Nucleus accumbens (tissue), 56 donors: ENCODE measurements around the gene MAP2K7.

Experiments used
- DNase-seq, 56 donors: peaks; one replicate each; lab custom pipeline; 2025; lab: John Stamatoyannopoulos, UW

MAP2K7 gene

DNA sequence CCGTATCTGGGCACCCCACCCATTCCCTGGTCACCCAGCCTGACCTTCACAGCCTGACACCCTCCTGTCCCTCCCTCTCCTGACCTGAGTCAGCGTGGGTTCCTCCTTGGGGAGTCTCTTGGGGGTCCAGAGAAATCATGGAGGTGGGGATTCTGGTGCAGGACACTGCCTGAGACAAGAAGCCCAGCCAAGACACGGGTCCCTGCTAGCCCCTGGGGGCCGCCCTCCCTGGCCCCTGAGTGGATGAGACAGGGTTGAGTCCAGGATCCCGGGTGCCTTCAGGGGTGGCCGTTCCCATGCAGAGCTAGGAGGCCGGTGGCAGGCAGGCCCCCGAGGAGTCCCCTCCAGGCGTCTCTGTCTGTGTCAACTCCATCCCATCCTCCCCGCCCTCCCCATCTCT, 1.6 kb downstream of the MAP2K7 start:
- DNase-seq = no peak

DNA sequence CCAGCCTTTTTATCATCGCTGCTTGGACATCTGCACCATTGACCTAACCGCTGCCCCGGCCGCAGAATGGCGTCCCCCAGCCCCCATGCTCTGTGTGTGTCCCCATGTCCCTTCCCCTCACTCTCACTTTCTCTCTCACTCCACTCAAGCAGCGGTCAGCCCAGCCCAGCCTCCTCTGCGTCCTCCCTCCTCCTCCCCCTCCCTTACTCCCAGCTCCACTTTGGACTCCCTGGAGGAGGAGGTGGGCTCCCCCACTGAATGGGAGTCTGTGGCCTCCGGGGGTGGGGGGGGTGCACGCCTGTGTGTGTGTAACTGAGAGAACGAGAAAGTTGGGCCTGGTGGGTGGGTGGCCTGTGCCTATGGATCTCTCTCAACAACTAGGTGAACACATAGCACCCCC, 2.2 kb downstream of the MAP2K7 start:
- DNase-seq = no peak

DNA sequence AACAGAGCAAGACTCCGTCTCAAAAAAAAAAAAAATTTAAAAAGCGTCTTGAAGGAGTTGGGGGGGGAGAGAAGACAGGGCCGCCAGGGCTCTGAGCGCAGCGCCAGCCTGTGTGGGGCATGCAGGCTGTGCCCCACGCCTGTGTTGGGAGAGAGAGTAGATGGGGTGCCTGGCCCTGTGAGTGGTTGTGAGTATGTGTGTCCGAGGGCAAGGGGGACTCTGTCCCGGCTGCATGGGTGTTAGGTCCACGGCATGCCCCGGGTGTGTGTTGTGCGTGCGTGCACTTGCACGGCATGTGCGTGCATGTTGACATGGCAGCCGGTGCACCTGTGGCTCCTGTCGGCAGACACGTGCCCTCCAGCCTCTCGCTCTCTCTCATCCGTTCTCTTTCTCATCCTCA, 3.4 kb downstream of the MAP2K7 start:
- DNase-seq = no peak

DNA sequence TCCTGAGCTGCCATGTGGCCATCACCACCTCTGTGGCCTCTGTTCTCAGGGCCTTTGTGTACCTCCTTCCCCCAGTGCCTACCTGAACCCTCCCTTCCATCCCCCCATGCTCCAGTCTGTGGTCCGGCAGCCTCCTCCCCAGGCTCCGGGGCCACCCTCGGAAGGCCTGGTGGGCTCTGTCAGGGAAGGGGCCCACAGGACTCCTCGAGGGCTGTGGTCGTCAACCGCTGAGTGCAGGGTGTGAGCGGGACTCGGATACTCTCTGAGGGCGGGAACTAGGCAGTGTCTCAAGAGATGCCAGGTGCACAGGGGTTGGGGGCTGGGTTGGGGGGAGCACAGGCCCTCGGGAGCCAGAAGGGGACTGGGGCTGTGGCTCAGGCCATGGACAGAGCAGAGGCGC, 3.9 kb downstream of the MAP2K7 start:
- no peak for DNase-seq

DNA sequence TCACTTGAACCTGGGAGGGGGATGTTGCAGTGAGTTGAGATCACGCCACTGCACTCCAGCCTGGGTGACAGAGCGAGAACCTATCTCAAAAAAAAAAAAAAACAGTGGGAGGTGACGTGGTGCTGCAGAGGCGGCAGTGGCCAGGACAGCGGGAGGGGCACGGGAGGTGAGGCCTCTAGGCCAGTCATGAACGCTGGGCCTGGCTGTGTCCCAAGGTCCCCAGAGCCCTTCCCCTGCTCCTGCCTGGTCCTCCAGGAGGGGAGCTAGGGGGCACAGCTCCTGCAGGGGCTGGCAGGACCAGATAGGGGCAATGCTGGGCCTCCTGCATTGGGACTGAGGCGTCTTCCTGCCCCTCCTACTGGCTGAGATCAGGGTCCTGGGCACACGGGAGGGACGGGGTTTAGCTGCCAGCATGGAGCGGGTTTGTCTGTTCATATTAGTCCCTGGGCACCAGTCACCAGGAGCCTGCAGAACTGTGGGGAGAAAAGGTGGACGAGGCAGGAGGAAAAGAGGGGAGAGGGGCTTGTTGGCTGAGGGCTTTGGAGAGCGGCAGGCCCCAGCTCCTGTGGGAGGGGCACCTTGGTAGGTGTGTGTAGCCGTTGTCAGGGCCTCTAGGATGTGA, 4.5 kb downstream of the MAP2K7 start:
- no peak for DNase-seq

DNA sequence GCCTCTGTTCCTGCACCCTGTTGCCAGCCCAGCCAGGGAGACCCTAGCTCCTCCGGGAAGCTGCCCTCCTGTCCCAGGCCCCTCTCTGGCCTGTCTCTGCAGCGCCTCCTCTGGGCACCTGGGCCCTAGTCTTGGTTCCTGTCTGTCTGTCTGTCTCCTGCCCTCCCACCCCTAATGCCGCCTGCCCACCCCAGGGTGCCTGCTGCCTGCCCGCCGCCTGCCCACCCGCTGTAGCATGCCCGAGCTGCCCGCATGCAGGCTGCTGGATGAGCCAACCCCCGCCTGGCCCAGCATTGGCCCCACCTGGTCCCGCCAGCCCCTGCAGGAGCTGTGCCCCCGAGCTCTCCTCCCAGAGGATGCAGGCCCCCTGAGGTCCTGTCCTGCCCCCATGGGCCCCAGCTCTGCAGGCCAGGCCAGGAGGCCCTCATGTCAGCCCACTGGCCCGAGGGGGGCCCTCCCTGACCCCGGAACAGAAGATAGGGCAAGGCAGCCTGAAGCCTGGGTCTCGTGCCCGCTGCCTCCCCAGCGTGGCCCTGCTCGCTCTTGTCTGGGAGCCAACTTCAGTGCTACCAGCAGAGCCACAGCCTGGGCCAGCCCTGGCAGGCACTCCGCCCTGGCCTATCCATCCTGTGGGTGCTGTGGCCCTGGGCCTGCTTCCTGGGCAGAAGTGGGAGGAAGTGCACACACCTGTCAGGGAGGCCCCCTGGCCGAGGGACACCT, 5.2 kb downstream of the MAP2K7 start:
- no peak for DNase-seq

DNA sequence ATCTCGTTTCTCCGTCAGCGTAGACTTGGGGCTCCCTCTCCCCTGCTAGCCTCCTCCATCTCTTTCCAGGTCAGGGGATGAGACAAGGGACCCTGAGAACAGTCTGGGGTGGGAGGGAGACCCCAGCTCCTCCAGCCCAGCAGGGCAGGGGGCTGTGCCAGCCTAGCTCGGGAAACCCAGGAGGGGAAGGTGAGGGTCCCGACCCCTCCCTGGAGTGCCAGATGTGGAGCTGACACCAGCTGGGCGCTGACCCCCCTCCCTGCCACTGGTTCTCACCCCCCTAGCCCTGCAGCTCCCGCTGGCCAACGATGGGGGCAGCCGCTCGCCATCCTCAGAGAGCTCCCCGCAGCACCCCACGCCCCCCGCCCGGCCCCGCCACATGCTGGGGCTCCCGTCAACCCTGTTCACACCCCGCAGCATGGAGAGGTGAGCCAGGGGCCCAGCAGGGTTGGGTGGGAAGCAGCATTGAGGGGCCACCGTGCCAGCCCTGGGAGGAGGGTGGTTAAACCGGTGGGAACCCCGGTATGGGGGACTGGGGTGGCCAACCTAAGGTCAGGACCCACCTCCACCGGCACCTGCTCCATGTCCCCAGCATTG, 5.9 kb downstream of the MAP2K7 start:
- DNase-seq = no peak

DNA sequence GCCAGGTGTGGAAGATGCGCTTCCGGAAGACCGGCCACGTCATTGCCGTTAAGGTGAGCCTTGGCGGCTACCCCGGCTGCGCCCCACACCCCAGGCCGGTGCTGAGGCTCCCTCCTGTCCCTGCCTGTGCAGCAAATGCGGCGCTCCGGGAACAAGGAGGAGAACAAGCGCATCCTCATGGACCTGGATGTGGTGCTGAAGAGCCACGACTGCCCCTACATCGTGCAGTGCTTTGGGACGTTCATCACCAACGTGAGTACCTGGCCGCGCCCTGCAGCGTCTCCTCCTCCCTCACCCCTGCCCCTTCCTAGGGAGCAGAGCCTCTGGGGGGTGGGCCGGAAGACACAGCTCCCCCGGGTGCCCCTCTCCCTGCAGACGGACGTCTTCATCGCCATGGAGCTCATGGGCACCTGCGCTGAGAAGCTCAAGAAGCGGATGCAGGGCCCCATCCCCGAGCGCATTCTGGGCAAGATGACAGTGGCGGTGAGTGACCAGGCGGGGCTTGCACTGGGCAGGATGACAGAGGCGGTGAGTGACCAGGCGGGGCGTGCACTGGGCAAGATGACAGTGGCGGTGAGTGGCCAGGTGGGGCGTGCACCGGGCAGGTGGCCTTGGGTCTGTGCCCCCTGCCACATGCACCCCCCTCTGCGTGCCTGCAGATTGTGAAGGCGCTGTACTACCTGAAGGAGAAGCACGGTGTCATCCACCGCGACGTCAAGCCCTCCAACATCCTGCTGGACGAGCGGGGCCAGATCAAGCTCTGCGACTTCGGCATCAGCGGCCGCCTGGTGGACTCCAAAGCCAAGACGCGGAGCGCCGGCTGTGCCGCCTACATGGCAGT, 6.9 kb downstream of the MAP2K7 start:
- no peak for DNase-seq

DNA sequence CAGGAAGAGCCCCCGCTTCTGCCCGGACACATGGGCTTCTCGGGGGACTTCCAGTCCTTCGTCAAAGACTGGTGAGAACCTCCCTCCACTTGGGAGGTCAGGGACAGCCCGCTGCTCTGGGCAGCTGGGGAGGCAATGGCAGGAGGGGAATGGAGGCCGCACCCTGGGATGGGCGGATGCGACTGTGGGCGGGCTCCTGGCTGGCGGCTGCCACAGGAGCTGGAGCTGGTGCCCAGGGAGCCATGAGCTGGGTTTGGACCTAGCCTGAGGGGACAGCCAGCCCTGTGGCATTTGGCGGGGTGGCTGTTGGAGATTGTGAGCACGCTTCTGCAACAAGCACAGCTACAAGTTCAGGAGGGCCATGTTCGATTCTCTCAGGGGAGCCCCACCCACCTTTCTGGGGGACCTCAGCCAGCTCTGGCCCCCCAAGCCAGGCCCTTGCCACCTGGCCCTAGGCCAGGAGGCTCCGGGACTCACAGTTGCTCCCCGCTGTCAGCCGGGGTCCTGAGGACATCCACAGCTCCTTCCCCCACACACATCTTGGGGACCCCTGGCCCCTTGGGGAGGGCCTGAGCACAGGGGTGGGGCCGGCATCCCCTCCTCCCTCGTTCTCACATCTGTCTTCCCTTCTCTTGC, 7.9 kb downstream of the MAP2K7 start:
- DNase-seq = no peak

DNA sequence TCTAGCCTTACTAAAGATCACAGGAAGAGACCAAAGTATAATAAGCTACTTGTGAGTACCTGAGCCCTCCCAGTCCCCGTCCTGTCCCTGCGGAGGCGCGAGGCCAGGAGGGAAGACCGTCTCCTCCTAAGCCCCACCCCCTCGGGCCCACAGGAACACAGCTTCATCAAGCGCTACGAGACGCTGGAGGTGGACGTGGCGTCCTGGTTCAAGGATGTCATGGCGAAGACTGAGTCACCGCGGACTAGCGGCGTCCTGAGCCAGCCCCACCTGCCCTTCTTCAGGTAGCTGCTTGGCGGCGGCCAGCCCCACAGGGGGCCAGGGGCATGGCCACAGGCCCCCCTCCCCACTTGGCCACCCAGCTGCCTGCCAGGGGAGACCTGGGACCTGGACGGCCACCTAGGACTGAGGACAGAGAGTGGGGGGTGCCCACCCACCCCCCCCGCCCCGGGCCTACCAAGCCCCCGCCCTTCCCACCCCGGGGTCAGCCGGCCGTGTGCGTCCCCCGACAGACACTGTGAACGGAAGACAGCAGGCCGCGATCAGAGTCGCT, 8.5 kb downstream of the MAP2K7 start:
- no peak for DNase-seq

DNA sequence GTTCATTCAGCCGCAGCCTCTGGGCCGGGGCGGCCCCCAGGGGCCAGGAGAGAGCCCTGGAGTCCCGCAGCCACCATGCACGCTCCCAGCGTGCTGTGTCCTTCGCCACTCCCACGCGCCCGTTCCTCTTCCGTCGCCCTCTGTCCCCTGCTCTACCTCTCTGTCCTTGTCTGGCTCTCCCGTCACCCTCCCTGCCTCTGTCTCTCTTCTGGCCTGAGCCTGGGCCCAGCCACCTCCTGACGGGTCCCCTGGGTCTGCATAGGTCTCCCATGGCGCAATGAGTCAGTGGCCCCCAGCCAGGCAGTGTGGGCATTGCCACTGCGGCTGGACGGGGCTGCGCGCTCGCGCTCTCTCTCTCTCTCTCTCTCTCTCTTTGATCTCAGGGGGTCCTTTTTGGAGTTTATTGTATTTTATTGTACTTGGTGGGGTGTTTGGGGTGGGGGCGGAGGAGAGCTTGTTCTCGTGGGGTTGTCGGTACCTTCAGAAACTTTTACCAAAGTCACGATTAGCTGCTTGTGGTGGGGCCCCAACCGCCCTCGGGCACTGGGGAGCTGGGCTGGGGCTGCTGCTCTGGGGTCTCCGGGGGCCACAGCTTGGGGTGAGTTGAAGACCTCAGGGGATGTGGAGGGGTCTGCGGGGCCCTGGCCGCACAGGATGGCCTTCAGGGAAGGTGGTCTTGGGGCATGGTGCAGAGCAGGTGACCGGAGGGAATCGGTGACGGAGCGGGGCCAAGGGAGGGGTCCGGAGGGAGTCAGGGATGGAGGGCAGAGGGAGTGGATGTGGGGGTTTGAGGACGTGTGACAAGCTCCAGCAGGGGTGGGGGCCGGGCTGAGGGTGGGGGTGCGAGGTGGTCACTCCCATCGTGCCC, 9.3 kb downstream of the MAP2K7 start:
- no peak for DNase-seq

DNA sequence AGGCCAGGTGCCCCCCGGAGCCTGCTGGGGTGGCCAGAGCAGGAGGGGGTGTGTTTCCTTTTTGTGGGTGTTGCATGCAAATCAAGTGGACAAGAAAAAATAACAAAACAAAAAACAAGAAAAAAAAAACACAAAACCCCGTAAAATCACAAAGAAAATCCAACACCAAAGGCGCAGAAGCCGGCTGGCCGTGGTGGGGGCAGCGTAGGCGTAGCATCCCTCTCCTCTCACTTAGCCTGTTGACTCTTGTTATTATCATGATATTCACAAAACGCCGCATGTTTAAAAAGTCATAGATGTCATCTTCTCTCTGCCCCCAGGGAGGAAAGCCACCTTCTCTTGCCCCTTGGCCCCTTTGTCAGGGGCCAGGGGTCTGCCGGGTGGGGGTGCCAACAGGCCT, 10.0 kb downstream of the MAP2K7 start:
- no peak for DNase-seq

DNA sequence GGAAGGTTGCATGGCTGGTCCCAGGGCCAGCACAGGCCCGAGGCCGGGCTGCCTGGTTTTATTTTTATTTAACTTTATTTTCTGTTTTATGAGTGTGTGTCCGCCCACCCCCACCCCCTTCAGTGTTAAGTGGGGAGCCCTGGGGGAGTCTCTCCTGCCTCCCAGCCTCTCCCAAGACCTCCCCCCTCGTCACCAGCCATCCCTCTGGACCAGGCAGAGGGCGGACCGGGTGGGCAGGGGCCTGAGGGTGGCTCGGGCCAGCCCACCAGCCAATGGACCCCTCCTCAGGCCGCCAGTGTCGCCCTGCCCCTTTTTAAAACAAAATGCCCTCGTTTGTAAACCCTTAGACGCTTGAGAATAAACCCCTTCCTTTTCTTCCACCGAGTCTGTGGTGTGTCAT, 10.4 kb downstream of the MAP2K7 start:
- DNase-seq = no peak

DNA sequence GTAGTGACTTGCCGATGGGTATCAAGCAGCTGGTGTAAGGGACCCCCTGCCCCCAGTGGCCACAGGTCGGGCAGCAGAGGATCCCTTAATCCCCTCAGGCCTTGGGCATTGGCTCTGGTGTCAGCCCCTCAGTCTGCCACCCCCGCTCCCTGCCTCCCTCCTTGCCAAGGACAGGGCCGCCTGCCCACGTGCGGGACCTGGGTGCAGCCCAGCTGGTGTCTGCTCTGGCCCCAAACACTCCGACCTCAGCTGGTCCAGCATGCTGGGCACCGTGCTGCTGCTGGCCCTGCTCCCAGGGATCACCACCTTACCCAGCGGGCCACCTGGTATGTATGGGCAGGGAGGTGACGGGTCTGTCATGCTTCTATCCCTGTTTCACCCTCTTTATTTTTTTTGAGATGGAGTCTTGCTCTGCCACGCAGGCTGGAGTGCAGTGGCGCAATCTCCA, 10.9 kb downstream of the MAP2K7 start, which contains the start of gene TGFBR3L:
Gene TGFBR3L (plus strand): TSS at position 233 of the 448 bp plus-strand sequence.
- DNase-seq = no peak

DNA sequence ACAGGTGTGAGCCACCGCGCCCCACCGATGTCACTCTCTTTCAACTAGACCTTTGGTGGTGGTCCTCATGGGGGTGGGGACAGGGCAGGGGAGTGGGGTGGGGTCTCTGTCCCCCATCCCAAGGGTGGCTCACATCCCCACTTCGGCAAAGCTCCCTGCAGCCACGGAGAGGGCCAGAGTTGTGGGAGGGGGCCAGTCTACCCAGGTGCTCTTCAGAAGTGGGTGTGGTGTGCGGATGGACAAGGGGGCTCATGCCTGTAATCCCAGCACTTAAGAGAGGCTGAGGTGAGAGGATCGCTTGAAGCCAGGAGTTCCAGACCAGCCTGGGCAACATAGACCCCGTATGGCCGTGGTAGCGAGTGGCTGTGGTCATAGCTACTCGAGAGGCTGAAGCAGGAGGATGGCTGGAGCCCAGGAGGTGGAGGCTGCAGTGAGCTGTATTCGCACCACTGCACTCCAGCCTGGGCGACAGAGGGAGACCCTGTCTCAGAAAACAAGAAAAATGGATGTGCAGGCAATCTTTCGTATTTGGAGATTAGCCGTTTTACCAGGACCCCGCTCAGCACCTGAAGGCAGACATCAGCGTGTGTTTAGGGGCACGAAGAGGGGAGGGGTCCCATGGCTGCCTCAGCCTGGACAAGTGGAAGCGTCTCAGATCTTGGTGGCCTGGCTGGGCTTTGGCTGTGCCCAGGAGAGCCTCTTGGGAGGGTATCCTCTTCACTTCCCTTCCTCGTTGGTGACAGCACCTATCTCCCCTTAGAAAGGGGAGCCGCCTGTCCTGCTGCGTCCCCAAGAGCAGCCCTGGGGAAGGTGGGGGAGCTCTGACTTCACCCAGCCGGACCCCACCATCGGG, 11.8 kb downstream of the MAP2K7 start:
- no peak for DNase-seq

DNA sequence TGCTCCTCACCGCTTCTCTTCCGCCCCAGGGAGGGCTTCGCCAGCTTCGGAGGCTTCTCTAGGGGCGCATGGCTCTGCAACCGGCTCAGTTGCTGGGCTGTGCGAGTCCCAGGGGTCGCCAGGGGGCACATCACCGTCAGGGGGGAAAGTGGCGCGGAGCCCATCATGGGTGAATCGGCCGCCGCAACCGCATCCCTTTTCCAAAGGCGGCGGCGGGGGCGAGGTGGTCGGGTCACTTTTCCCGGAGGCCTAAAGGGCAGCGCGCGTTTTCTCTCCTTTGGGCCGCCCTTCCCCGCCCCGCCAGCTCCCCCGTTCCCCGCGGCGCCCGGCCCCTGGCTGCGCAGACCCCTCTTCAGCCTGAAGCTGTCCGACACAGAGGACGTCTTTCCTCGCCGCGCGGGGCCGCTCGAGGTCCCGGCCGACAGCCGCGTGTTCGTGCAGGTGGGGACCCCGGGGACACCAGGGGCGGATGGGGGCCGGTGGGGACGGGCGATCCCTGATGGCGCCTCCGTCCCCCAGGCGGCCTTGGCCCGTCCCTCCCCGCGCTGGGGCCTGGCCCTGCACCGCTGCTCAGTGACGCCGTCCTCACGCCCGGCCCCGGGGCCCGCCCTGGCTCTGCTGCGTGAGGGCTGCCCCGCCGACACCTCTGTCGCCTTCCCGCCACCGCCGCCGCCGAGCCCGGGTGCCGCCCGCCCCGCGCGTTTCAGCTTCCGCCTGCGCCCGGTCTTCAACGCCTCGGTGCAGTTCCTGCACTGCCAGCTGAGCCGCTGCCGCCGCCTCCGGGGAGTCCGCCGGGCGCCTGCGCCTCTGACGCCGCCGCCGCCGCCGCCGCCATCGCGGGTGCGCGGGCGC, 12.7 kb downstream of the MAP2K7 start:
- DNase-seq = peak in 5 of 56 donors; percentile 6 to 72 (median 16)

DNA sequence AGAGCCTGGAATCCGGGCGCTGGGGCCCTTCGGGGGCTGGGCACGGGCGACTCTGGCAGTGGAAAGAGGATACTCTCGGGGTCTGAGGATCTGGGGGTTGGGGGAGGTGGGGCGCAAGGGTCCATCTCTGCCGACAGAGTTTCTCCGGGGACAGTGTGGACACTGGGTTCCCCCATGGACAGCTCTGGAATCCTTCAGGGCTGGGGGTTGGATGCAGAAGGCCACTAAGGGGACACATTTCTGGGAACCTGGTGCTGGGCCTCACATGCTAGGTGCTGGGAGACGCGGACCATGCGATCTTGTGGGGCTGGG, 13.2 kb downstream of the MAP2K7 start:
- DNase-seq = no peak
